Measurements from ENCODE around the gene RNASEH2C.

The RNASEH2C gene

DNA sequence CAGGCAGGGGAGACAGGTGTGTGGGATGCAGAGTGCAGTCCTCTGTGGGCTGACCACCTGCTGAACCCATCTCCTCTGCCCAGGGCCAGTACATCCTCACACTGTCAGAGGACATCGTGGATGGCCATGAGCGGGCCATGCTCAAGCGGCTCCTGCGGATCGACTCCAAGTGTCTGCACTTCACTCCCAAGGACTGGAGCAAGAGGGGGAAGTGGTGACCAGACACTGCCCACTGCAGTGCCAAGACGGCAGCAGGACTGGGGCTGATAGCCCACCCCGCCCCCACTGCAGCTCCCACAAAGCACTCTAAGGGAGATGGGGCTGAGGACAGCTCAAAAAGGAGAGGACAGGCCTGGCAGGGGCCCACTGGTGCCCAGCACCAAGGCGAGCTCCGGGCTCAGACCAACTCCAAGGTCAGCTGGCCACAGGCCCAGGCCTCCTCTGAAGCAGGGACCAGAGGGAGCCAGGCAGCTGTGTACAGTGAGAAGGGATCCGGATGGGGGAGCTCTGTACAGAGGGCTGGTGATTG, 1.6 kb downstream of the RNASEH2C start:
- Histone ChIP-seq H3K27me3 (ENCODE audit: low read depth, low read length) (no peaks in the 10 kb centered on the region), H3K79me2 (ENCODE audit: low read length) (peaks cover 26% of the 10 kb centered on the region), H3K4me3 (ENCODE audit: low read length) (peak overlapping the region; percentile 83), H2AFZ (ENCODE audit: low read depth, low read length) (no peak overlapping the region), H4K20me1 (ENCODE audit: insufficient read depth, low read length) (no peaks in the 10 kb centered on the region), H3K9me3 (ENCODE audit: insufficient read depth, low read length) (no peaks in the 10 kb centered on the region), H3K27ac (ENCODE audit: low read length) (no peak overlapping the region), H3K4me2 (ENCODE audit: low read length) (peak overlapping the region; percentile 79), H3K4me1 (ENCODE audit: low read length) (peaks cover 7% of the 10 kb centered on the region; the same call in 1 of the 2 replicates), H3K9ac (ENCODE audit: low read length) (peak overlapping the region; percentile 71), H3K36me3 (replicated peaks; ENCODE audit: low read depth, low read length) (peaks cover 50% of the 10 kb centered on the region)
- TF ChIP-seq EZH2phosphoT487 (IDR thresholded peaks at IDR 0.05; ENCODE audit: low read depth), result no peak
- TF ChIP-seq, protein P1, sequence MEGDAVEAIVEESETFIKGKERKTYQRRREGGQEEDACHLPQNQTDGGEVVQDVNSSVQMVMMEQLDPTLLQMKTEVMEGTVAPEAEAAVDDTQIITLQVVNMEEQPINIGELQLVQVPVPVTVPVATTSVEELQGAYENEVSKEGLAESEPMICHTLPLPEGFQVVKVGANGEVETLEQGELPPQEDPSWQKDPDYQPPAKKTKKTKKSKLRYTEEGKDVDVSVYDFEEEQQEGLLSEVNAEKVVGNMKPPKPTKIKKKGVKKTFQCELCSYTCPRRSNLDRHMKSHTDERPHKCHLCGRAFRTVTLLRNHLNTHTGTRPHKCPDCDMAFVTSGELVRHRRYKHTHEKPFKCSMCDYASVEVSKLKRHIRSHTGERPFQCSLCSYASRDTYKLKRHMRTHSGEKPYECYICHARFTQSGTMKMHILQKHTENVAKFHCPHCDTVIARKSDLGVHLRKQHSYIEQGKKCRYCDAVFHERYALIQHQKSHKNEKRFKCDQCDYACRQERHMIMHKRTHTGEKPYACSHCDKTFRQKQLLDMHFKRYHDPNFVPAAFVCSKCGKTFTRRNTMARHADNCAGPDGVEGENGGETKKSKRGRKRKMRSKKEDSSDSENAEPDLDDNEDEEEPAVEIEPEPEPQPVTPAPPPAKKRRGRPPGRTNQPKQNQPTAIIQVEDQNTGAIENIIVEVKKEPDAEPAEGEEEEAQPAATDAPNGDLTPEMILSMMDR (IDR thresholded peaks at IDR 0.05; ENCODE audit: low read depth, low read length), result no peak

DNA sequence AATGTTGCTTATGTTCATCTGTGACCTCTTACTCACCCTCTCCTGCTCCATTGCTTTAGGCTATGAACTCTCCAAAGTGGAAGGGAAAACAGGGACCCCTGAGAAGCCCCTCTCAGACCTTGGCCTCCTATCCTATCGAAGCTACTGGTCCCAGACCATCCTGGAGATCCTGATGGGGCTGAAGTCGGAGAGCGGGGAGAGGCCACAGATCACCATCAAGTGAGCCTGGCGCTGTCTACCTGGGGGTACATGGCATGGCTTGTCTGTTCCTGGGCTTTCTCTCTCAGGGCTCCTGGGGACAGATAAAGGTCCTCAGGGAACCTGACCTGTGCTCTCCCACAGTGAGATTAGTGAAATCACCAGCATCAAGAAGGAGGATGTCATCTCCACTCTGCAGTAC, 2.1 kb downstream of the RNASEH2C start:
- Histone ChIP-seq H3K4me1 (ENCODE audit: low read length) (peaks cover 7% of the 10 kb centered on the region; the same call in 1 of the 2 replicates), H3K27ac (ENCODE audit: low read length) (no peak overlapping the region), H3K9ac (ENCODE audit: low read length) (no peak overlapping the region), H3K4me3 (ENCODE audit: low read length) (no peak overlapping the region), H2AFZ (ENCODE audit: low read depth, low read length) (no peak overlapping the region), H4K20me1 (ENCODE audit: insufficient read depth, low read length) (no peaks in the 10 kb centered on the region), H3K9me3 (ENCODE audit: insufficient read depth, low read length) (no peaks in the 10 kb centered on the region), H3K36me3 (replicated peaks; ENCODE audit: low read depth, low read length) (peaks cover 53% of the 10 kb centered on the region), H3K27me3 (ENCODE audit: low read depth, low read length) (no peaks in the 10 kb centered on the region), H3K79me2 (ENCODE audit: low read length) (peaks cover 28% of the 10 kb centered on the region), H3K4me2 (ENCODE audit: low read length) (0 out of 2 replicates have a peak overlapping the region, but pooled peaks have one; percentile 79)
- no peak for TF ChIP-seq EZH2phosphoT487 (IDR thresholded peaks at IDR 0.05; ENCODE audit: low read depth)
- TF ChIP-seq, protein P1 (IDR thresholded peaks at IDR 0.05; ENCODE audit: low read depth, low read length), result no peak

DNA sequence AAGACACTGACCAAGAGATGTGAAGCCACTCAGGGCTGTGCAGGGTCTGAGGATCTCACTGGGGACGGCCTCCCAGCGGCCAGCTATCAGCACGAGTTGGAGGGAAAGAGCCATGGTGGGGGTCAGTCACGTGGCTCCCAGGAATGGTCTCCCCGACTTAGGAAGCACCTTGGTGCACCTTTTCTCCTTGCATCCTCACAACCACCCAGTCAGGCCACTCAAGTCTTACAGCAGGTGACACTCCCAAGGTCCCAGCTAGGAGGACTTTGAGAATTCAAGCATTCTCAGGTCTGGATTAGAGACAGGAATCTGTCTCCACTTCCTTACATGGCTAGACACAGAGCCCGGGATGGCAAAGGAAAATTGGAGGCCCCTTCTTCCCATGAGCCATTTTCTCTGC, 2.7 kb downstream of the RNASEH2C start:
- Histone ChIP-seq H3K79me2 (ENCODE audit: low read length) (peaks cover 34% of the 10 kb centered on the region), H4K20me1 (ENCODE audit: insufficient read depth, low read length) (no peaks in the 10 kb centered on the region), H3K4me1 (ENCODE audit: low read length) (peaks cover 10% of the 10 kb centered on the region), H3K9me3 (ENCODE audit: insufficient read depth, low read length) (no peaks in the 10 kb centered on the region), H3K27ac (ENCODE audit: low read length) (no peak overlapping the region), H3K27me3 (ENCODE audit: low read depth, low read length) (no peaks in the 10 kb centered on the region), H3K4me2 (ENCODE audit: low read length) (no peak overlapping the region), H3K36me3 (replicated peaks; ENCODE audit: low read depth, low read length) (peaks cover 58% of the 10 kb centered on the region), H3K4me3 (ENCODE audit: low read length) (no peak overlapping the region), H3K9ac (ENCODE audit: low read length) (no peak overlapping the region), H2AFZ (ENCODE audit: low read depth, low read length) (no peak overlapping the region)
- TF ChIP-seq EZH2phosphoT487 (IDR thresholded peaks at IDR 0.05; ENCODE audit: low read depth), result no peak
- TF ChIP-seq, protein P1 (IDR thresholded peaks at IDR 0.05; ENCODE audit: low read depth, low read length), result no peak

DNA sequence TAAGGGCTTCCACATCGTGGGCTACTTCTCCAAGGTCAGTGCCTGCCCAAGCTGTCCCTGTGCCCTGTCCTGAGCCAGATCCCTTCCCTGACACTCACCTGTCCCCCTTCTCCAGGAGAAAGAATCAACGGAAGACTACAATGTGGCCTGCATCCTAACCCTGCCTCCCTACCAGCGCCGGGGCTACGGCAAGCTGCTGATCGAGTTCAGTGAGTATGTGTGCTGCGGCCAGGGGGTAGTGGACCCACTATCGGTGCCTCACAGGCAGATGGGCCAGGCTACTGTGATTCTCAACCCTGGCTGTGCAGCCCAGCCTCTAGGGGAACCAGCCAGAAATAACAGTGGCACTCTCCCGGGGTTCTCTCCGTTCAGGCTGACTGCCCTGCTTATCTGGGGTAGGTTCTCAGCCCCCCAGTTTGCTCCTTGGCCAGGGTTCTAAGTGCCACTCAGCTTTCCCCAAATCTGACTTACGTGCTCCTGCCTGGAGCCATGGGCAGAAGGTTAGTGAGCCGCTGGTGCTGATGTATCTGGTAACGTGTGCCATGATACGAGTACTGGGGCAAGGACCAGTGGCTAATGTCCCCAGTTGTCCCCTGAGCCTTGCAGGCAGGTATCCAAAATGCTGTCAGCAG, 3.7 kb downstream of the RNASEH2C start:
- Histone ChIP-seq H3K4me2 (ENCODE audit: low read length) (no peak overlapping the region), H3K4me1 (ENCODE audit: low read length) (peaks cover 13% of the 10 kb centered on the region), H3K36me3 (replicated peaks; ENCODE audit: low read depth, low read length) (peaks cover 58% of the 10 kb centered on the region), H4K20me1 (ENCODE audit: insufficient read depth, low read length) (no peaks in the 10 kb centered on the region), H3K79me2 (ENCODE audit: low read length) (peaks cover 39% of the 10 kb centered on the region), H3K27ac (ENCODE audit: low read length) (no peak overlapping the region), H3K9me3 (ENCODE audit: insufficient read depth, low read length) (no peaks in the 10 kb centered on the region), H3K9ac (ENCODE audit: low read length) (no peak overlapping the region), H2AFZ (ENCODE audit: low read depth, low read length) (no peak overlapping the region), H3K4me3 (ENCODE audit: low read length) (no peak overlapping the region), H3K27me3 (ENCODE audit: low read depth, low read length) (no peaks in the 10 kb centered on the region)
- TF ChIP-seq, protein P1 (IDR thresholded peaks at IDR 0.05; ENCODE audit: low read depth, low read length), result no peak
- no peak for TF ChIP-seq EZH2phosphoT487 (IDR thresholded peaks at IDR 0.05; ENCODE audit: low read depth)
